ENCODE measurements around the gene NGEF. TPM values are rescaled to one million over a fixed set of nuclear protein-coding genes. Genes with fewer than 3 reads are reported as not detected.
A peak's percentile ranks its signal among the peaks of the same experiment; 100 is the strongest.

NGEF gene
- total RNA-seq, 1 experiment from 2014 or later = 2.7 TPM

GRCh38 chr2:232903989-232904388 lies 109.1 kb downstream of the NGEF start:
- POLR2A ChIA-PET = no interaction called here
- no TSS peak for BruUV-seq (replicated peaks)
- intact Hi-C loops (cut with micrococcal nuclease) = no loop called here

GRCh38 chr2:232901736-232902578 lies 111.1 kb downstream of the NGEF start:
- ChIA-PET POLR2A (interaction anchor here (0.5 kb wide), 1 partner anchor 511 kb away, joined by 4 read pairs; no protein-coding TSS in a partner anchor), CTCF (interaction anchor here (0.5 to 0.8 kb wide), 4 partner anchors 20 to 557 kb away, joined by 3 read pairs; no protein-coding TSS in a partner anchor)
- Mint-ChIP-seq H3K4me1 (ENCODE audit: insufficient read depth, unreplicated experiment) (no peaks in the 10 kb centered on the region), H3K4me3 (ENCODE audit: unreplicated experiment) (no peak overlapping the region), H3K27ac (ENCODE audit: low read depth, unreplicated experiment) (no peak overlapping the region), H3K27me3 (ENCODE audit: insufficient read depth, unreplicated experiment) (no peaks in the 10 kb centered on the region), H3K36me3 (ENCODE audit: insufficient read depth, unreplicated experiment) (no peaks in the 10 kb centered on the region), H3K9me3 (ENCODE audit: unreplicated experiment) (no peaks in the 10 kb centered on the region)
- DNase-seq (ENCODE audit: unreplicated experiment) = peak; percentile 92
- intact Hi-C loops (cut with micrococcal nuclease) = no loop called here
- TF ChIP-seq CTCF (IDR thresholded peaks at IDR 0.05; ENCODE audit: unreplicated experiment) = no peak
- BruUV-seq (replicated peaks) = no TSS peak

More at GRCh38 chr2:232903989-232904388, 109.1 kb downstream of the NGEF start:
- H3K36me3 Mint-ChIP-seq (ENCODE audit: insufficient read depth, unreplicated experiment) = no peaks in the 10 kb centered on the region
- no peak overlapping the region for H3K27ac Mint-ChIP-seq (ENCODE audit: low read depth, unreplicated experiment)
- no peaks in the 10 kb centered on the region for H3K27me3 Mint-ChIP-seq (ENCODE audit: insufficient read depth, unreplicated experiment)
- DNase-seq (ENCODE audit: unreplicated experiment) = no peak
- no peaks in the 10 kb centered on the region for H3K9me3 Mint-ChIP-seq (ENCODE audit: unreplicated experiment)
- CTCF ChIA-PET = interaction anchor here (0.7 kb wide), 1 partner anchor 126 kb away, joined by 3 read pairs; no protein-coding TSS in a partner anchor
- H3K4me1 Mint-ChIP-seq (ENCODE audit: insufficient read depth, unreplicated experiment) = no peaks in the 10 kb centered on the region
- no peak overlapping the region for H3K4me3 Mint-ChIP-seq (ENCODE audit: unreplicated experiment)
- TF ChIP-seq CTCF (IDR thresholded peaks at IDR 0.05; ENCODE audit: unreplicated experiment) = no peak

- Mint-ChIP-seq H3K9me3 (ENCODE audit: unreplicated experiment) (no peaks in the 10 kb centered on the region), H3K27ac (ENCODE audit: low read depth, unreplicated experiment) (no peak overlapping the region), H3K4me3 (ENCODE audit: unreplicated experiment) (no peak overlapping the region), H3K4me1 (ENCODE audit: insufficient read depth, unreplicated experiment) (no peaks in the 10 kb centered on the region), H3K27me3 (ENCODE audit: insufficient read depth, unreplicated experiment) (no peaks in the 10 kb centered on the region), H3K36me3 (ENCODE audit: insufficient read depth, unreplicated experiment) (no peaks in the 10 kb centered on the region)
- TF ChIP-seq CTCF (IDR thresholded peaks at IDR 0.05; ENCODE audit: unreplicated experiment) = no peak
- CTCF ChIA-PET = interaction anchor here (0.5 to 0.8 kb wide), 4 partner anchors 15 to 152 kb away, joined by 3 read pairs; no protein-coding TSS in a partner anchor
- DNase-seq (ENCODE audit: unreplicated experiment) = no peak
- intact Hi-C loops (cut with micrococcal nuclease) = no loop called here
- no TSS peak for BruUV-seq (replicated peaks)
- POLR2A ChIA-PET = interaction anchor here (0.6 kb wide), 1 partner anchor 179 kb away, joined by 4 read pairs; no protein-coding TSS in a partner anchor
Observed at GRCh38 chr2:232900811-232901735, 112.0 kb downstream of the NGEF start.

All from MCF 10A (cell line).